Neural cell (in vitro differentiated cells): ENCODE results near the gene KRTAP4-11. TPM values are rescaled to one million over a fixed set of nuclear protein-coding genes. Genes with fewer than 3 reads are reported as not detected.
"Not testable (repeated sequence)": the region's sequence is repeated elsewhere in the genome, so short reads cannot be mapped to it uniquely, and the experiment has no call there.

Experiments
- H2AFZ ChIP-seq: fragments of 200-600, 300-800 bp; sonication (generic), shearing (Covaris generic); 2 replicates; pipeline ENCODE4 v1.6.0; 2014; ENCODE audit warnings: low read depth, mild to moderate bottlenecking, antibody characterized with exemption, low read length, moderate library complexity
- H3F3A ChIP-seq: fragments of 200-600 bp; shearing (Covaris generic); 2 replicates; pipeline ENCODE4 v1.6.1; 2016; ENCODE audit warnings: mild to moderate bottlenecking, moderate library complexity, mixed read lengths, antibody characterized with exemption, low read length; ENCODE audit not compliant: insufficient read depth, poor library complexity, severe bottlenecking
- H3K27ac ChIP-seq: fragments of 200-600, 300-800 bp; sonication (generic), shearing (Covaris generic); 2 replicates; pipeline ENCODE4 v1.5.1; 2014; ENCODE audit warnings: mild to moderate bottlenecking, low read length, moderate library complexity
- H3K27me3 ChIP-seq: fragments of 300-800, 200-600 bp; sonication (generic), shearing (Covaris generic); 2 replicates; pipeline ENCODE4 v1.6.0; 2014; ENCODE audit warnings: mild to moderate bottlenecking, low read depth, low read length, moderate library complexity; ENCODE audit not compliant: insufficient read depth
- H3K36me3 ChIP-seq: fragments of 300-800, 200-600 bp; sonication (generic), shearing (Covaris generic); 2 replicates; pipeline ENCODE4 v1.5.1; 2014; ENCODE audit warnings: mild to moderate bottlenecking, antibody characterized with exemption, low read length, moderate library complexity; ENCODE audit not compliant: insufficient read depth
- H3K4me2 ChIP-seq: fragments of 300-800, 200-600 bp; sonication (generic), shearing (Covaris generic); 2 replicates; pipeline ENCODE4 v1.6.0; 2014; ENCODE audit warnings: mild to moderate bottlenecking, low read length
- H3K4me3 ChIP-seq: fragments of 300-800, 200-600 bp; sonication (generic), shearing (Covaris generic); 2 replicates; pipeline ENCODE4 v1.5.1; 2014; ENCODE audit warnings: mild to moderate bottlenecking, low read length, moderate library complexity
- H3K79me2 ChIP-seq: fragments of 200-600 bp; shearing (Covaris generic); replicated peaks from 2 replicates; pipeline ENCODE4 v1.6.0; 2014; ENCODE audit warnings: mild to moderate bottlenecking, low read length, moderate library complexity; ENCODE audit not compliant: insufficient read depth
- H3K9ac ChIP-seq: fragments of 300-800, 200-600 bp; sonication (generic), shearing (Covaris generic); 2 replicates; pipeline ENCODE4 v1.6.1; 2016; ENCODE audit warnings: mild to moderate bottlenecking, low read length, mixed read lengths
- H3K9me2 ChIP-seq: fragments of 200-600 bp; shearing (Covaris generic); 2 replicates; pipeline ENCODE4 v1.6.1; 2016; ENCODE audit warnings: mild to moderate bottlenecking, low read length, mixed read lengths; ENCODE audit not compliant: insufficient read depth
- H3K9me3 ChIP-seq: fragments of 200-600, 300-800 bp; sonication (generic), shearing (Covaris generic); 2 replicates; pipeline ENCODE4 v1.6.1; 2016; ENCODE audit warnings: mild to moderate bottlenecking, mixed run types, low read length, moderate library complexity, mixed read lengths
- H4K20me1 ChIP-seq: fragments of 200-600 bp; shearing (Covaris generic); 2 replicates; pipeline ENCODE4 v1.6.1; 2016; ENCODE audit warnings: mild to moderate bottlenecking, mixed run types; ENCODE audit not compliant: insufficient read depth
- EP300 ChIP-seq: fragments of 450-650 bp; conservative IDR thresholded peaks from 2 replicates; pipeline ENCODE4 v1.6.1; 2014; ENCODE audit warnings: antibody characterized with exemption, mild to moderate bottlenecking, moderate library complexity; ENCODE audit not compliant: poor library complexity, severe bottlenecking
- EZH2 ChIP-seq: fragments of 200-600, 300-800 bp; shearing (Covaris generic), sonication (generic); IDR thresholded peaks from 2 replicates; pipeline ENCODE4 v1.6.1; 2014; ENCODE audit warnings: antibody characterized with exemption, low read length, borderline replicate concordance, mild to moderate bottlenecking; ENCODE audit not compliant: insufficient read depth, poor library complexity, severe bottlenecking
- MXI1 ChIP-seq: fragments of 450-650 bp; conservative IDR thresholded peaks from 2 replicates; pipeline ENCODE4 v1.6.1; 2014; ENCODE audit warnings: antibody characterized with exemption, mild to moderate bottlenecking; ENCODE audit not compliant: poor library complexity, severe bottlenecking
- POLR2AphosphoS5 ChIP-seq: IDR thresholded peaks from 2 replicates; pipeline ENCODE4 v1.6.1; 2012
- RAD21 ChIP-seq: fragments of 450-650 bp; conservative IDR thresholded peaks from 2 replicates; pipeline ENCODE4 v1.6.1; 2014; ENCODE audit warnings: antibody characterized with exemption, mild to moderate bottlenecking, moderate library complexity
- SMC3 ChIP-seq: fragments of 450-650 bp; conservative IDR thresholded peaks from 2 replicates; pipeline ENCODE4 v1.6.1; 2014; ENCODE audit warnings: antibody characterized with exemption, mild to moderate bottlenecking, moderate library complexity; ENCODE audit not compliant: poor library complexity
- TAF1 ChIP-seq: IDR thresholded peaks from 2 replicates; pipeline ENCODE4 v1.6.1; 2012; ENCODE audit warnings: low read depth
- polyA plus RNA-seq: library from polyadenylated mRNA; depleted of rRNA; stranded (reverse); fragments of >200 nt; gene quantifications from 2 replicates; pipeline ENCODE4 v1.2.3, GENCODE V29; 2014
- TF ChIP-seq, protein P1 (sequence below): fragments of 450-650 bp; IDR thresholded peaks from 2 replicates; pipeline ENCODE4 v1.5.1; 2014; ENCODE audit warnings: antibody characterized with exemption, mild to moderate bottlenecking, moderate library complexity; ENCODE audit not compliant: poor library complexity, severe bottlenecking
- TF ChIP-seq, protein P2 (sequence below): IDR thresholded peaks from 2 replicates; pipeline ENCODE4 v1.6.1; 2012; ENCODE audit warnings: borderline replicate concordance

KRTAP4-11 gene
- polyA plus RNA-seq, 1 donor from 2014 or later, result not detected

DNA sequence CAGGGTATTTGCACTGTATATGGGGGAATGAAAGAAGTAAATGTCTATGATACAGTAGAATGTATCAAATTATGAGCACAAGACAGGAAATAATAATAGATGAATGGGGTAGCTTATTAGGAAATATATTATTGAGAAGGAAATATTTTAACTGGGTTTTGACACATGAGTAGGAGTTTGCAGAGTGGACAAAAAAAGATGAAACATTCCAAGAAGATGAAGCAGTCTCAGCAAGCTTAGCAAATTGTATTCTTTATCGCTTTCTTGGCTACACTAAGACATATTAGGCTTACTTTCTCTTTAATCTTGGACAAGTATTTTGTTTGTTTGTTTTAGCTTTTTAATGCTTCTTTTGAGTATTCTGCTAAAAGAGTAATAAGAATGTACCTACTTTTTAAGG lies 14.3 kb downstream of the KRTAP4-11 start:
- Histone ChIP-seq H3K4me3 (no peak overlapping the region), H3K27me3 (no peaks in the 10 kb centered on the region), H3K9me2 (no peaks in the 10 kb centered on the region), H3K9me3 (no peaks in the 10 kb centered on the region), H3K4me2 (no peak overlapping the region), H3K36me3 (no peaks in the 10 kb centered on the region), H3K79me2 (no peaks in the 10 kb centered on the region), H4K20me1 (no peaks in the 10 kb centered on the region), H3F3A (no peaks in the 10 kb centered on the region), H2AFZ (no peak overlapping the region), H3K27ac (no peak overlapping the region), H3K9ac (no peak overlapping the region)
- TF ChIP-seq, protein P1, sequence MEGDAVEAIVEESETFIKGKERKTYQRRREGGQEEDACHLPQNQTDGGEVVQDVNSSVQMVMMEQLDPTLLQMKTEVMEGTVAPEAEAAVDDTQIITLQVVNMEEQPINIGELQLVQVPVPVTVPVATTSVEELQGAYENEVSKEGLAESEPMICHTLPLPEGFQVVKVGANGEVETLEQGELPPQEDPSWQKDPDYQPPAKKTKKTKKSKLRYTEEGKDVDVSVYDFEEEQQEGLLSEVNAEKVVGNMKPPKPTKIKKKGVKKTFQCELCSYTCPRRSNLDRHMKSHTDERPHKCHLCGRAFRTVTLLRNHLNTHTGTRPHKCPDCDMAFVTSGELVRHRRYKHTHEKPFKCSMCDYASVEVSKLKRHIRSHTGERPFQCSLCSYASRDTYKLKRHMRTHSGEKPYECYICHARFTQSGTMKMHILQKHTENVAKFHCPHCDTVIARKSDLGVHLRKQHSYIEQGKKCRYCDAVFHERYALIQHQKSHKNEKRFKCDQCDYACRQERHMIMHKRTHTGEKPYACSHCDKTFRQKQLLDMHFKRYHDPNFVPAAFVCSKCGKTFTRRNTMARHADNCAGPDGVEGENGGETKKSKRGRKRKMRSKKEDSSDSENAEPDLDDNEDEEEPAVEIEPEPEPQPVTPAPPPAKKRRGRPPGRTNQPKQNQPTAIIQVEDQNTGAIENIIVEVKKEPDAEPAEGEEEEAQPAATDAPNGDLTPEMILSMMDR, result no peak
- TF ChIP-seq MXI1, result no peak
- no peak for TF ChIP-seq TAF1
- TF ChIP-seq EZH2, result no peak
- TF ChIP-seq EP300, result no peak
- TF ChIP-seq, protein P2, sequence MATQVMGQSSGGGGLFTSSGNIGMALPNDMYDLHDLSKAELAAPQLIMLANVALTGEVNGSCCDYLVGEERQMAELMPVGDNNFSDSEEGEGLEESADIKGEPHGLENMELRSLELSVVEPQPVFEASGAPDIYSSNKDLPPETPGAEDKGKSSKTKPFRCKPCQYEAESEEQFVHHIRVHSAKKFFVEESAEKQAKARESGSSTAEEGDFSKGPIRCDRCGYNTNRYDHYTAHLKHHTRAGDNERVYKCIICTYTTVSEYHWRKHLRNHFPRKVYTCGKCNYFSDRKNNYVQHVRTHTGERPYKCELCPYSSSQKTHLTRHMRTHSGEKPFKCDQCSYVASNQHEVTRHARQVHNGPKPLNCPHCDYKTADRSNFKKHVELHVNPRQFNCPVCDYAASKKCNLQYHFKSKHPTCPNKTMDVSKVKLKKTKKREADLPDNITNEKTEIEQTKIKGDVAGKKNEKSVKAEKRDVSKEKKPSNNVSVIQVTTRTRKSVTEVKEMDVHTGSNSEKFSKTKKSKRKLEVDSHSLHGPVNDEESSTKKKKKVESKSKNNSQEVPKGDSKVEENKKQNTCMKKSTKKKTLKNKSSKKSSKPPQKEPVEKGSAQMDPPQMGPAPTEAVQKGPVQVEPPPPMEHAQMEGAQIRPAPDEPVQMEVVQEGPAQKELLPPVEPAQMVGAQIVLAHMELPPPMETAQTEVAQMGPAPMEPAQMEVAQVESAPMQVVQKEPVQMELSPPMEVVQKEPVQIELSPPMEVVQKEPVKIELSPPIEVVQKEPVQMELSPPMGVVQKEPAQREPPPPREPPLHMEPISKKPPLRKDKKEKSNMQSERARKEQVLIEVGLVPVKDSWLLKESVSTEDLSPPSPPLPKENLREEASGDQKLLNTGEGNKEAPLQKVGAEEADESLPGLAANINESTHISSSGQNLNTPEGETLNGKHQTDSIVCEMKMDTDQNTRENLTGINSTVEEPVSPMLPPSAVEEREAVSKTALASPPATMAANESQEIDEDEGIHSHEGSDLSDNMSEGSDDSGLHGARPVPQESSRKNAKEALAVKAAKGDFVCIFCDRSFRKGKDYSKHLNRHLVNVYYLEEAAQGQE, result no peak
- TF ChIP-seq SMC3, result no peak
- no peak for TF ChIP-seq RAD21
- no peak for TF ChIP-seq POLR2AphosphoS5

DNA sequence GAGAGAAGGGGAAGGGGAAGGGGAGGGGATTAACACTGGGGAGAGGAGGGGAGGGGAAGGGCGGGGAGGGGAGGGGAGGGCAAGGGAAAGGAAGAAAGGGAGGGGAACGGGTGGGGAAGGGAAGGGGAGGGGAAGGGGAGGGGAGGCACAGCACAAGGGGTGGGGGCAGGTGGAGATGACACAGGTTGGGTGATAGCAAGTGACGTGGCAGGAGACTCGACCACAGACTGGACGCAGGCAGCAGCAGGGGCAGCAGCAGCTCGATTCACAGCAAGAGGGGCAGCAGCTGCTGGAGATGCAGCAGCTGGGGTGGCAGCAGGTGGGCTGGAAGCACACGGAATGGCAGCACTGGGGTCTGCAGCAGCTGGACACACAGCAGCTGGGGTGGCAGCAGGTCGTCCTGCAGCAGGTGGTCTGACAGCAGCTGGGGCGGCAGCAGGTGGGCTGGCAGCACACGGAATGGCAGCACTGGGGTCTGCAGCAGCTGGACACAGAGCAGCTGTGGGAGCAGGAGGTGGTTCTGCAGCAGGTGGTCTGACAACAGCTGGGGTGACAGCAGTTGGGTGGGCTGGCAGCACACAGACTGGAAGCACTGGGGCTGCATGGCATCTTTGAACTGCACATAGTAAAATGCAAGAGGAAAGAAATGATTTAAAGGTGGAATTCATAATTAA lies 16.4 kb downstream of the KRTAP4-11 start, which contains the start of gene KRTAP4-16:
Gene KRTAP4-16 (minus strand): TSS at position 624 of the 674 bp plus-strand sequence. CDS start 0 bp downstream, at position 624.
- Histone ChIP-seq H3K9me3 (no peaks in the 10 kb centered on the region), H4K20me1 (no peaks in the 10 kb centered on the region), H3K79me2 (no peaks in the 10 kb centered on the region), H2AFZ (no peak within 1 kb of the TSS), H3K4me2 (no peak within 1 kb of the TSS), H3F3A (no peaks in the 10 kb centered on the region), H3K27ac (no peak within 1 kb of the TSS), H3K27me3 (no peaks in the 10 kb centered on the region), H3K36me3 (no peaks in the 10 kb centered on the region), H3K4me3 (no peak within 1 kb of the TSS), H3K9me2 (no peaks in the 10 kb centered on the region), H3K9ac (no peak within 1 kb of the TSS)
- TF ChIP-seq, protein P1, result no peak
- no peak for TF ChIP-seq MXI1
- no peak for TF ChIP-seq SMC3
- TF ChIP-seq, protein P2, result no peak
- no peak for TF ChIP-seq POLR2AphosphoS5
- TF ChIP-seq TAF1, result no peak
- no peak for TF ChIP-seq RAD21
- TF ChIP-seq EP300, result no peak
- TF ChIP-seq EZH2, result no peak

DNA sequence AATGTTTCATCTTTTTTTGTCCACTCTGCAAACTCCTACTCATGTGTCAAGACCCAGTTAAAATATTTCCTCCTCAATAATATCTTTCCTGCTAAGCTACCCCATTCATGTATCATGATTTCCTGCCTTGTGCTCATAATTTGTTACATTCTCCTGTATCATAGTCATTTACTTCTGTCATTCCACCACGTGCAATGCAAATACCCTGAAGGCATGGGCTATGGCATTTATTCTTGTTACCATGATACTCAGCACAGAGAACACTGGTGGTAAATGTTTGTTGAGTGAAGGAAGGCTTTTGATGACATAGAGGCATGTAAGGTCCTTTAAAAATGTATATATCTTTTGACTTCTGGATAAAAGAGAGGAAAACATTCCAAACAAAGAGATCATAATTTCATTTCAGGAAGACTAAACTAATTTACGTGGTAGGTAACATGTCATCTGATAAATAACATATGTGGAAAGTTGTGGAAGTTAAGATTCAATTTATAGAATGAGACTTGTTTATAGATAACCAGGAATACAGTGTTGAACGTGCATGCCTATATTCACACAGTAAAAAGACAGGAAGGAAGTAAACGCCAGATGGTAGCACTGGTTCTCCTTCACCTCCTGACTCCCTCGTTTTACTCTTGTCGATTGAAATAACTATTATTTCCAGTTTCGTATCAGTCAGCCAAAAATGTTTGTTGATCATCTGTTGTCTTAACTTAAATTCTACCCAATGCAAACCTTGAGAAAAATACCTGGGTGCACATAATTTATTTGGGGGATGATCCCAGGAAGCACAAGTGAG lies 18.3 kb downstream of the KRTAP4-11 start:
- not testable (repeated sequence) for H3K27me3 ChIP-seq, H3K79me2 ChIP-seq, H3F3A ChIP-seq, H3K36me3 ChIP-seq, H3K4me2 ChIP-seq, H3K27ac ChIP-seq, H3K9ac ChIP-seq, H2AFZ ChIP-seq, H4K20me1 ChIP-seq, H3K4me3 ChIP-seq, H3K9me2 ChIP-seq, H3K9me3 ChIP-seq
